Glomerular visceral epithelial cell (primary cell): ENCODE data around the gene DNAH2.
"Not testable (repeated sequence)": the region's sequence is repeated elsewhere in the genome, so short reads cannot be mapped to it uniquely, and the experiment has no call there.

Source experiments
- DNase-seq: peaks from one replicate; pipeline ENCODE4 v3.0.0-alpha.2; 2016; ENCODE audit errors: extremely low spot score

Gene DNAH2

DNA sequence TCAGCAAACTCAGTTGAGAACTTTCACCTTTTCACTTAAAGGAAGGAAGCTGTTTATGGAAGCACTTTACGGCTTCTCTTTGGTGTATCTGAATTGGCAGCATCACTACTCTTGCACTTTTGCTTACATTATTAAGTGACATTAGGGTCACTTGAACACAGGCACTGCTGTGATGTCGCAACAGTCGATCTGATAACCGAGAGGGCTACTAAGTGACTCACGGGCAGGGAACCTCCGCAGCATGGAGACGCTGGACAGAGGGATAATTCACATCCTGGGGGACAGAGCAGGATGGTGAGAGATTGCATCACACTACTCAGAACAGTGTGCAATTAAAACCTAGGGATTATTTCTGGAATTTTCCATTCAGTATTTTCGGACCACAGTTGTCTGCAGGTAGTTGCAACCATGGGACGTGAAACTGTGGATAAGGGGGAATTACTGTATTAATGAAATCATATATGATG lies 56.5 kb downstream of the DNAH2 start:
- DNase-seq, result no peak

DNA sequence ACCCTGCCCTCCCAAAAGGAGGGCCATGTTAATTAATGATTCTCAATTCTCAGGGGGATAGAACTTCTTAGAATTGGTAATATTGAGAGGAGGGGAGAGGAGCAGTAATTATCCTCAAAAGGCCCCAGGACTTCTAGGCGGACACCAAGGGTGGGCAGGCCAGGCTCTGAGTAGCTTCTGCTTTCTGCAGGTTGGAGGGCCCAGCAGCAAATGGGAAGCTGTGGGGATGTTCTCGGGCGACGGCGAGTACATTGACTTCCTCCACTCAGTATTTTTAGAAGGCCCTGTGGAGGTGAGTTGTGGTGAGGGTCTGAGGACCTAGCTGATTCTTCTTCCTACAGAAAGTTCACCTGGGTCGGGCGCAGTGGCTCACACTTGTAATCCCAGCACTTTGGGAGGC lies 57.5 kb downstream of the DNAH2 start:
- no peak for DNase-seq

DNA sequence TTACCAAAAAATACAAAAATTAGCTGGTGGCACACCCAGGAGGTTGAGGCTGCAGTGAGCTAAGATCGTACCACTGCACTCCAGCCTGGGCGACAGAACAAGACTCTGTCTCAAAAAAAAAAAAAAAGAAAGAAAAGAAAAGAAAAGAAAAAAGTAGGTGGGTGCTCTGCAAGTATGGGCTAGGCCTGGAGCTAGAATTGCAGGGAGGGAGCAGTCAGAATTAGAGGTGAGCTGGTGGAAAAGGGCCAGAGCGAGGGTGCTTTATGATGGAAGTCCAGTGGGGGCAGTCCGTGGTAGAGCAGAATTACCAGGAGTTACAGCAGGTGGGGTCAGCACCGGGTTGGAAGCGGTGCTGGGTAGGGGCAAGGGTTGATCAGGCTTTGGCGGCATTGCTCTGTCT lies 59.5 kb downstream of the DNAH2 start:
- no peak for DNase-seq

DNA sequence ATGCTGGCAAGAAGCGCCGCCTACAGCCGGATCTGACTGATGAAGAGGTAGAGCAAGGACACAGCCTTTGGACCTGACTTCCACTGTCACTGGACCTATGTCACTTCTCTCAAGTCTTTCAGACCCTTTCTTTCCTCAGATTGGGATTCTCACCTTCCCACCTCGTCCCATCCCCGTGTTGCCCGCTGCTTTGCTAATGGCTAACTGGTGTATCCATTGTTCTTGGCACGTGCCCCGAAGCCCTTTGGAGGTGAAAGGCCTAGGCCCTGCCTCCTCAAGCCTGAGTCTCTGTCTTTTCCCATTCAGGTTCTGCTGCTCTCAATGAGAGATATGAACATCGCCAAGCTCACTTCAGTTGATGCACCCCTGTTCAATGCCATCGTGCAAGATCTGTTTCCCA lies 63.2 kb downstream of the DNAH2 start:
- DNase-seq, result no peak

DNA sequence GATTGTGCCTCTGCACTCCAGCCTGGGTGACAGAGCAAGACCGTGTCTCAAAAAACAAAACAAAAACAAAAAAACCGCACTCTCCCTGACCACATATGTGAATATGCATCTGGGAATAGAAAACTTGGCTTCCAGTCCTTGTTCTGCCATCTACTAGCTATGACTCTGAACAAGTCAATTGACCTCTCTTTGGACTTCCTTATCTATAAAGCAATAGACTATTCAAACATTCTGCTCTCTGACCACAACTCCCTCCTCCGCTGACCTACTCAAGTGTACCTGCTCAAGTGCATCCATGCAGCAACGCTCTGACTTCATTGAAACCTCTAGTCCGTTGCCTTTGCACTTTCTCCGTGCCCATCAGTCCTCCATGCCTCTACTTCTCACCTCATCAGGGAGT lies 63.9 kb downstream of the DNAH2 start:
- DNase-seq, result peak; percentile 67

DNA sequence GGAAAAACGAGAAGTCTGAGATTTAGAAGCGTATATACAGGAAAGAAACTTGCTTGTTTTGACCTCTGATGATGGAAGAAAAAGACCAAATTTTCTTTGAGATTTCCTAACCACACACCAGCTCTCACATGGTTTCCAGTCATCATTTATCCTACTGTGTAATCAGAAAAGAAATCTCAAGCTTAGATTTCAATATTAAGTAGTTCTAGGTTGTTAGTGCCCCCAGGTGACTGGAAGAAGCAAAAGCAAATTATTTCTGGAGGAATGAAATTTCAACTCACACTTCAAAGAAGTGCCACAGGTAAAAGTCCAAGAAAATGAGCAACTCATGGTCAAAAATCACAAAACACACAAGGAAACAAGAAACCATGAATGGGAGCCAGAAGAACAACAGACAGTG lies 64.7 kb downstream of the DNAH2 start:
- no peak for DNase-seq

DNA sequence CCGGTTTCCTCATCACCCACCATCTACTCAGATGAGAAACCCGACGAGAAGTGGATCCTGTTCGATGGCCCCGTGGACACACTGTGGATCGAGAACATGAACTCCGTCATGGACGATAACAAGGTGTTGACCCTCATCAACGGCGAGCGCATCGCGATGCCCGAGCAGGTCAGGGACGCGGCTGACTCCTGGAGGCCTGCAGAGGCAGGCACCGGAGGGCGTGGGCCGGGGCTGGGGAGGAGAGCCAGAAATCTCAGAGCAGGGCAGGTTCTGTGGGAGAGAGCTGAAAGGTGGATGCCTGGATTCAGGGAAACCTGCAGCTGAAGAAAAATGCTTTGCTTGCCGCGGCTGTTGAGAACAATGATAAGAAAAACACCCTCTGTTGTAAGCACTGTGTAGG lies 69.3 kb downstream of the DNAH2 start:
- DNase-seq, result no peak

DNA sequence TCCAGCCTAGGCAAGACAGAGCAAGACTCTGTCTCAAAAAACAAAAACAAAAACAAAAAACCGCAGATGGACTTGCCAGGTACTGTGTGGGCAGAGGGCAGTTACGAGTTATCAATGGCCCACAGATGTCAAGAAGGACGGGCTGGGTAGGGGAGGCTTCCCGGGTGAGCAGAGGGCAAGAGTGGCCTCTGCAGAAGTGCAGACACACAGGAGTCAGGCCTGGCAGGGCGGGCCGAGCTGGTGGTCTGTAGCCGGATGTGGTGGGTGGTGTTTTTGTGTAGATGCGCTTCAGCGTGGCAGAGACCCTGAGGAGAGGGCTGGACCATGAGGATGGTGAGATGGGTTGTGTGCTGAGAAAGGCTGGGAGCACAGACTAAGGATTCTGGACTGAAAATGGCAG lies 71.6 kb downstream of the DNAH2 start:
- no peak for DNase-seq

DNA sequence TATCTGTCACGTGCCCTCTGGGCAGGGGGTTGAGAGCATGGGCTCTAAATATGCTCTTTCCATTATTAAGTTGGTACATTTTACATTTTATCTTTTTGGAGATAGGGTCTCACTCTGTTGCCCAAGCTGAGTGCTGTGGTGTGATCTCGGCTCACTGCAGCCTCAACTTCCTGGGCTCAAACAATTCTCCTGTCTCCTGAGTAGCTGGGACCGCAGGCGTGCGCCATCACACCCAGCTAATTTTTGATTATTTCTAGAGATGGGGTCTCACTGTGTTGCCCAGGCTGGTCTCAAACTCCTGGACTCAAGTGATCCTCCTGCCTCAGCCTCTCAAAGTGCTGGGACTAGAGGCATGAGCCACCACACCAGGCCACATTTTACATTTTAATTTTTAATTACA lies 72.6 kb downstream of the DNAH2 start:
- no peak for DNase-seq

DNA sequence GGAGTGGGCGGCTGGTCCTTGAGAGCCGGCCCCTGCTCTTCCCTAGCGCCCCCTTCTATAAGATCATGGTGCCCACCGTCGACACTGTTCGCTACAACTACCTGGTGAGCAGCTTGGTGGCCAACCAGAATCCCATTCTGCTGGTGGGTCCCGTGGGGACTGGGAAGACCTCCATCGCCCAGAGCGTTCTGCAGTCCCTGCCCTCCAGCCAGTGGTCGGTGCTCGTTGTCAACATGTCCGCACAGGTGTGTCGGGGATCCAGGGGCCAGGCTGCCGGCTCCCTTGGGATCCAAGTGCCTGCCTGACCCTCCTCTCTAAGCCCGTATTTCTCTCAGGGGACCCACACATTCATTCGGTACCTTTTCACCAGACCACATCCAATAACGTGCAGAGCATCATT lies 75.1 kb downstream of the DNAH2 start:
- DNase-seq, result no peak

DNA sequence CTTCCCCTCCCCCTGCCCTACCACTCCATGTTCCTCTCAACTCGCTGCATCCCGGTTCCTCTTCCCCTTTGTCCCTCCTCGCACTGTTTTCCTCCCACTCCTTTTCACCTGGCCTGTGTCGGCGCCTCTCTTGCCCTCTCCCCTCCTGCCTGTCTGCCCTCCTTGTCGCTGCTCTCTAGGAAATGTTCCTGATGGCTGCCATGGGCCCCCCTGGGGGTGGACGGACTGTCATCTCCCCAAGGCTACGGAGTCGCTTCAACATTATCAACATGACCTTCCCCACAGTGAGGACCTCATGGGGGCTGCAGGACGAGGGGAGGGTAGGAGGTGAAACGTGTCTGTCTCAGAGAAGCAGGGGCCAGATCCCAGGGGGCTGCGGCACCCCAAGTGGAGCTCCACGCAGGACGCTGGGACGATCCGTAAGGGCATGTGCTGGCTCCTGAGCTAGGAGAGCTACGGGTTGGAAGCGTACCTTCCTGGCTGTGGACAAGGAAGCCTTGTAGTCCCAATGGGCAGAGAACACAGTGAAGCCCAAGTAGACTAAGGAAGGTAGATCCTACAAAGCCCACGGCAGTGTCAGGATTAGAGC lies 76.6 kb downstream of the DNAH2 start:
- DNase-seq, result no peak

DNA sequence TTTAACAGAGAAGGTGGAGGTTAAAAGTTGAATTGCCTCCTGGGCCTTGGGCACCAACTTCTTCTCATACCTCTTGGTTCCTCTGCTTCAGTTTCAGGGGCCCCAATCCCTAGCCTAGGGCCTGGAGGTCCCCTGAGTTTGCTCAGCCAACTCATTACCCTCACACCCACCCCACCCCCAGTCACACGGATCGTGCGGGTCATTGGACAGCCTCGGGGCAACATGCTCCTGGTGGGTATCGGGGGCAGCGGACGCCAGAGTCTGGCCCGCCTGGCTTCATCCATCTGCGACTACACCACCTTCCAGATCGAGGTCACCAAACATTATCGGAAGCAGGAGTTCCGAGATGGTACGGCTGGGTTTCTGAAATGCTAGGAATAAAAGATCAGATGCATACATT lies 80.4 kb downstream of the DNAH2 start:
- DNase-seq, result no peak

DNA sequence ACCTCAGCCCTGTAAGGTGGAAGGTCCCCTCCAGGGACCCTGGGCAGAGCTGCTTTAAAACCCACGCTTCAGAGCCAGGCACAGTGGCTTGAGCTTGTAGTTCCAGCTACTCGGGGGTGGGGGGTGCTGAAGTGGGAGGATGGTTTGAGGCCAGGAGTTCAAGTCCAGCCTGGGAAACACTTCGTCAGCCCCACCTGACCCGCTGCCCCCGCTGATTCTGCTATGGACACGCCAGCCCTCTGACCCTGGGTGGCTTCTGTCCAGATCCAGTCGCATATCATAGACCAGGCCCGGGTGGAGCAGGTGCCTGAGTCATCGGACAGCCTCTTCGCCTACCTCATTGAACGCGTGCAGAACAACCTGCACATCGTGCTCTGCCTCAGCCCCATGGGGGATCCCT lies 81.3 kb downstream of the DNAH2 start:
- DNase-seq, result no peak

DNA sequence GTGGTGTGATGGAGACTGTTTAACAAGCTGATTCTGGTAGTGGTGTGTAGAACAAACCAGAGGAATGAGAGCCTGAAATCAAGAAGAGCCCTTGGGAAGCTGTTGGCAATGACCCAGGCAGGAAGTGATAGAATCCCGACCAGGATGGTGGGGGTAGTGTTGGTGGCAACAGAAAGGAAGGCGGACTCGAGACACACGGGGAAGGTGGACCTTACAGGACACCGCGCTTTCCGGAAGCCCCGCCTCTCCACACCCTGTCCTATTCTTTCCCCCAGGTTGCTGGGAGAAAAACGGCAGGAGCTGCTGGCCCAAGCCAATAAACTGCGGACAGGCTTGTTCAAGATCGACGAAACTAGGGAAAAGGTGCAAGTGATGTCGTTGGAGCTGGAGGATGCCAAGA lies 86.4 kb downstream of the DNAH2 start:
- no peak for DNase-seq

DNA sequence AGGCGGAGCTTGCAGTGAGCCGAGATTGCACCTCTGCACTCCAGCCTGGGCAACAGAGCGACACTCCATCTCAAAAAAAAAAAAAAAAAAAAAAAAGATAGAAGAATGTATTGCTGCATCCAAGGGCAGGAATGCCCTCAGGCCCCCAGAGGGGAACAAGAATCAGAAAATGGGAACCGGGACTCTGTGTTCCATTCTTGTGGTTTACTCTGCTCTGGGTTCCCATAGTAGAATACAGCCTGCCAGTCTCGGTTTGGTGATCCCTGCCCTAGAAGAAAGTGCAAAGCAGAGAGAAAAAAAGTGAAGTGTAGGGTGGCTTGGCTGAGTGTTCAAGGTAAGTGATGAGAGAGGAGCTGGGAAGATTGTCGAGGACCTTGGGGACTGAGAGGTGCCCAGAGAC lies 89.0 kb downstream of the DNAH2 start:
- DNase-seq, result no peak

DNA sequence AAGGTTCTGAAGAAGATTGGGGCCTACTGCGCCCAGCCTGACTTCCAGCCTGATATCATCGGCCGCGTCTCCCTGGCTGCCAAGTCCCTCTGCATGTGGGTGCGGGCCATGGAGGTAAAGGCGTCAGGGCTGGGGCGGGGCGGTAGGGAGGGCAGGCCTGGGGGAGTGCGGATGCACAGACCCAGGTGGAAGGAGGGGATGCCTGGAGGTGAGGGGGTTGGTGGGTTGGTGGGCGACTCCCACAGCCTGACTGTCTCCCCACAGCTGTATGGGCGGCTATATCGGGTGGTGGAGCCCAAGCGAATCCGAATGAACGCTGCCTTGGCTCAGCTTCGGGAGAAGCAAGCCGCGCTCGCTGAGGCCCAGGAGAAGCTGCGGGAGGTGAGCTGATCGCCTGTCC lies 89.7 kb downstream of the DNAH2 start:
- no peak for DNase-seq

DNA sequence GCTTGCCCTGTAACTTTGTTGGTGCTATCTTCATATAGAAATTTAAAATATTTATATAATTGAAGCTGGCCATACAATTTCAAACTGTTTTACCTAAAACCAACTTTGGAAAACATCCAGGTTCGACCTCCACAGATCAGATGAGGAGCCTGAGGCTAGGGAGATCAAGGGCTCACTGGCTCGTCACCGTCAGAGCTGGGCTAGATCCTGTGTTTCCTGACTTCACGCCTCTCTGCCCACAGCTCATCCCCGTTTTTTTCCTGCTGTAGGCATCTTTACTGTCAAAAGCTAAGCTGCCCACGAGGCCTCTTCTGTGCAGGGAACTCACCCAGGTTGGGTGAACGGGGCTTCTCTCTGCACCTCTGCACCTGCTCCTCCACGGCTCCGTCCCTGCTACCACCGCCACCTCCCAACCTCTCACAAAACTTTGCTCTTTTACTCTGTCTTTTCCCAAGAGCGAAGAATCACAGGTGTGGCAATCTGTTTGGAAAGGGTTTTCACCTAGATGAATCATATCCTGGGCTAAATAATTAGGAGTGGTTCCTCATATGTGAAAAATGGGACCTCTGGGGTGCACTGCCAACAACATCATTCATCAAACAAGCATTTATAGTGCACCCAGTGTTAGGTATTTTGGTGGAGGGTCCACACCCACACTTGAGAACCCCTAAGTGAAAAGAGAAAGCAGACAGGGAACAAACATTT lies 91.7 kb downstream of the DNAH2 start:
- peak; percentile 30 for DNase-seq

DNA sequence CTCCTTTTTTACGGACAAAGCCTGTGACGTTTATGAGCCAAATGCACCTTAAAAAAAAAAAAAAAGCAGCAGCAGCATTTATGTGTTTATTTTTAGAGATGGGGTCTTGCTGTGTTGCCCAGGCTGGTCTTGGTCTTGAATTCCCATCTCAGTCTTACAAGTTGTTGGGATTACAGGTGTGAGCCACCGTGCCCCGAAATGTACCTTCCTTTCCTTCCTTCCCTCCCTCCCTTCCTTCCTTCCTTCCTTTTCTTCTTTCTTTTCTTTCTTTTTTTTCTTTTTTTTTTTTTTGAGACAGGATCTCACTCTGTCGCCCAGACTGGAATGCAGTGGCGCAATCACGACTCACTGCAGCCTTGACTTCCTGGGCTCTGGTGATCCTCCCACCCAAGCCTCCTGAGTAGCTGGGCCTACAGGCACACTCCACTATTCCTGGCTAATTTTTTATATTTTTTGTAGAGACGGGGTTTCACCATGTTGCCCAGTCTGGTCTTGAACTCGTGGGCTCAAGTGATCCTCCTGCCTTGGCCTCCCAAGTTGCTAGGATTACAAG lies 92.3 kb downstream of the DNAH2 start:
- not testable (repeated sequence) for DNase-seq

DNA sequence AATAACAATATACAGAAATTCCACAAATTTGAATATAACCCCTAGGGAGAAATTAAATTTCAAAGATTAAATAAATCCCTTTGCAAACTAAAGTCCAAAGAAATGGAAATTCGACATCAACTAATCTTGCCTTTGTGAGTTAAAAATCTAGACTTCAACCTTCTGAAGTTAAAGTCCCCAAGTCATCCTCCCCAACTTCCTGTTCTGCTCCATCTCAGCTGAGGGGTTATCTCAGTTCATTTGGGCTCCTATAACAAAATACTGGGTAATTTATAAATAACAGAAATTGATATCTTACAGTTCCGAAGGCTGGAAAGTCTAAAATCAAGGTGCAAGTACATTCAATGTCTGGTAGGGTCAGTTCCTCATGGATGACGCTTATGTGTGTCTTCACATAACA lies 93.7 kb downstream of the DNAH2 start:
- DNase-seq, result no peak

DNA sequence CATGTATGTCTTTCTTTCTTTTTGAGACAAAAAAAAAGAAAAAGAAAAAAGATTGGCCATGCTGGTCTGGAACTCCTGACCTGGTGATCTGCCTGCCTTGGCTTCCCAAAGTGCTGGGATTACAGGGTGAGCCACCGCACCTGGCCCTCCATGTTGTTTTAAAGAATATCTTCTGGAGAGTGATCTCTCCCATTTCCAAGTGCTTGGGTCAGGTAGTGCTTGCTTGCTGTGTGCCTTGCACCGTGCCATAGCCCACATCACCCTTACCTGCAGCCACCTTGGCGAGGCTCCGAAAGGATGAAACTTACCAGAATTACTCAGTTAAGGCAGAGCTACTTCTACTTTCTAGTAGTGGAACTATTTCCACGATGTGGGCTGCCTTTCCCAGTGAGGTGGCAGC lies 97.4 kb downstream of the DNAH2 start:
- no peak for DNase-seq

DNA sequence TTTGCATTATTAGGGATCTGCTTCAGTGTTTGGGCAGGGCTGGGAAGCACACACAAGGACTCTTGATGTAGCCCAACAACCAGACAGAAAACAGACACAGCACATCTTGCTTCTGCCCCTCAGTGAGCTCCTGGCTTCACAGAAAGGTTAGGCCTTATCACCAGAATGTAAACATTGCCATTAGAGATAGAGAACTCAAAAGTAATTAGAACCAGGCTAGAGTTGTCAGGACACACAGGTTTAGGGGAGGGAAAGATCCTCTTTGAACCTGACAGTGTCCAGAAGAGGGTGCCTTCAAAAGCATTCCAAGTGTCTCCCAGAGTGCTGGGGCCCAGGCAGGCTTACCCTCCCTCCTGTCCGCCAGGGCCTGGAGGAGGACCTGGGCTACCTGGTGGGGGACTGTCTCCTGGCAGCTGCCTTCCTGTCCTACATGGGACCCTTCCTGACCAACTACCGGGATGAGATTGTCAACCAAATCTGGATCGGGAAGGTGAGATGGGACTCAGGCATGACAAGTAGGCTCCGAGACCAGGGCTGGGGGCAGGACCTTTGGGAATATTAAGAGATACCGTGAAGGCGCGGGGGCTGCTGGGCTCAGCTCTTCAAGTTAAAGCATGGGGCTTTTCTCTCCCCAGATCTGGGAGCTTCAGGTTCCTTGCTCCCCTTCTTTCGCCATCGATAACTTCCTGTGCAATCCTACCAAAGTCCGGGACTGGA lies 99.5 kb downstream of the DNAH2 start:
- DNase-seq, result no peak

DNA sequence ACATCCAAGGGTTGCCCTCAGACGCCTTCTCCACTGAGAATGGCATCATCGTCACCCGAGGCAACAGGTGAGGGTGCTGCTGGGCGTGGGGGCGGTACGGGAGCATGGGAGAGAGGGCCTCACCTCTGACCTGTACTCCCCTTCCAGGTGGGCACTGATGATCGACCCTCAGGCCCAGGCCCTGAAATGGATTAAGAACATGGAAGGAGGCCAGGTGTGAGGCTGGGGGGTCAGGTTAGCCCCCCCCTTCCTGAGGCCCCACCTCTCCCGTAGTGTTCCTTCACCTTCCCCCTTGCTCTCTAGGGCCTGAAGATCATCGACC lies 100.1 kb downstream of the DNAH2 start:
- DNase-seq, result no peak

DNA sequence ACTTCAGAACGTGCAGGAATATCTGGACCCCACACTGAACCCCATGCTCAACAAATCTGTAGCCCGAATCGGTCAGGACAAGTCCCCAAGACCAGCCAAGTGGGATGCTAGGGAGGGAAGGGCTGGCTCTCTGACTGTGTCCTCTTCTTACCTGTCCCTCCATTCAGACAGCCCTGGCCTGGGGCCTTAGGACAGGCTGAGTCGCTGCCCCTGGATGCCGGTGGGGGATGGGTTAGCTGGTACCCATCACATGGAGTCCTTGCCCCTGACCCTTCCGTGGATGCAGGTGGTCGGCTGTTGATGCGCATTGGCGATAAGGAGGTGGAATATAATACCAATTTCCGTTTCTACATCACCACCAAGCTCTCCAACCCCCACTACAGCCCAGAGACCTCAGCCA lies 100.5 kb downstream of the DNAH2 start:
- no peak for DNase-seq
